GM12872 (cell line): Measurements from ENCODE around the gene CLSTN1.

ENCODE experiments used
- CTCF ChIP-seq: IDR thresholded peaks from 3 replicates; pipeline ENCODE4 v1.5.1; 2011; ENCODE audit warnings: low read depth, mild to moderate bottlenecking, low read length, moderate library complexity; ENCODE audit not compliant: insufficient read depth

Gene CLSTN1

DNA sequence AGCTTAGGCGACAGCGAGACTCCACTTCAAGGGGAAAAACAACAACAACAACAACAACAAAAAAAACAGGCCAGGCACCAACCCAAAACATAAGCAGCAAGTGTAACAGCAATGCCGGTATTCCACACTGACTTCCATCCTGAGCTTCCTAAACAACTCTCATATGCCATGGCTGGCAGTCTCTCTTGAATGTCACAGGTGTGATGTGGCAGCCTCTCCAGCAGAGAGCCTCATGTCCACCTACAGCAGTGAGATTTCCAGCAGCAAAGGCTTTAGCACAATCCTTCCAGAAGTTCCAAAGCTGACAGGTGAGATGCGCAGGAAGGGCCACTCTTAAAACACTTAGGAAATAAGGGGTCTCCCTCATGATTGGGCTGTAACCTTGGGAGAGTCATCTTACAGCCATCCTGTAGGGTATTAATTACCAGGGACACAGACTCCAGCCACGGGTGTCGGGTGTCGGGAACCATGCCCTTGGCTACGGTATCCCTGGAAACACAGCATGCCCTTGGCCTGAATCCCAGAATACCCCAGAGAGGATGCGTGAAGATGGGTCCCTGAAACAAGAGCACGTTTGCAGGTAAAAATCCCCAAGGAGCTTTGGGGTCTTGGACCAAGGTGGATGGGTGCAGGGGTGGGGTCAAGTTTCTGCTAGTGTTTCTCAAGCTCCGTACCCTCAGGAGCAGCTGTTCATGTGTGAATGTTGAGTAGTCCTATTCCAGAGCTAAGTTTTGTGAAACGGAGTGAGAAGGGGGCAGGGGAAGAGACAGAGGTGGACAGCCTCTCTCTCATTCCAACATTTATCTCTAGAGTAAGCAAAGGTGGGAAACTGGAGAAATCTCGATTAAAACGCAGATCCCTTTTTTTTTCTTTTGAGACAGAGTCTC lies 31.4 kb downstream of the CLSTN1 start:
- TF ChIP-seq CTCF, result 0 out of 3 replicates have a peak, but pooled peaks have one; percentile 3

DNA sequence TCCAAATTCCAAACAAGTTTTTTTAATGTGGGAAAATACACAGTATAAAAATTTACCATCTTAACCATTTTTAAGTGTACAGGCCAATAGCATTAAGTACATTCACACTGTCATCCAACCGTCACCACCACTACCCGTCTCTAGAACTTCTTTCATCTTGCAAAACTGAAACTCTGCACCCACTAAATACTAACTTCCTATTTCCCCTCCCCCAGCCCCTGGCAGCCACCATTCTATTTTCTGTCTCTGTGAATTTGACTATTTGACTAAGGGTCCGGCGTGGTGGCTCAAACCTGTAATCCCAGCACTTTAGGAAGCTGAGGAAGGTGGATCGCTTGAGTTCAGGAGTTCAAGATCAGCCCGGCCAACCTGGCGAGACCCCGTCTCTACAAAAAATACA lies 36.1 kb downstream of the CLSTN1 start:
- TF ChIP-seq CTCF, result no peak

DNA sequence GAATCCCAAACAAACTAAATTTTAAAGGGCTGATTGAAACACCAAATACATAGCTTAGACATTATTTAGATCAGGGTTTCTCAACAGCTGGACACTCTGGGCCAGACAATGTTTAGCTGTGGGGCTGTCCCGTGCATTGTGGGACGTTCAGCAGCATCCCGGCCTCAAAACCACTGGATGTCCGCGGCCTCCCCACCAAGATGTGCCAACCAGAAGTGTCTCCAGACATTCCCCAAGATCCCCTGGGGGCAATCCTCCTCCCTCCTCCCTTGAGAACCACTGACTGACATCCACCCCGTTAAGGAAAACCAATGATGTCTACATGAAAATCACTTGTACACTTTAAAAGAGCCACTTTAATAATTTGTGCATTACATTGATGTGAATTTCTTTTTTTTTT lies 38.4 kb downstream of the CLSTN1 start:
- TF ChIP-seq CTCF, result no peak

DNA sequence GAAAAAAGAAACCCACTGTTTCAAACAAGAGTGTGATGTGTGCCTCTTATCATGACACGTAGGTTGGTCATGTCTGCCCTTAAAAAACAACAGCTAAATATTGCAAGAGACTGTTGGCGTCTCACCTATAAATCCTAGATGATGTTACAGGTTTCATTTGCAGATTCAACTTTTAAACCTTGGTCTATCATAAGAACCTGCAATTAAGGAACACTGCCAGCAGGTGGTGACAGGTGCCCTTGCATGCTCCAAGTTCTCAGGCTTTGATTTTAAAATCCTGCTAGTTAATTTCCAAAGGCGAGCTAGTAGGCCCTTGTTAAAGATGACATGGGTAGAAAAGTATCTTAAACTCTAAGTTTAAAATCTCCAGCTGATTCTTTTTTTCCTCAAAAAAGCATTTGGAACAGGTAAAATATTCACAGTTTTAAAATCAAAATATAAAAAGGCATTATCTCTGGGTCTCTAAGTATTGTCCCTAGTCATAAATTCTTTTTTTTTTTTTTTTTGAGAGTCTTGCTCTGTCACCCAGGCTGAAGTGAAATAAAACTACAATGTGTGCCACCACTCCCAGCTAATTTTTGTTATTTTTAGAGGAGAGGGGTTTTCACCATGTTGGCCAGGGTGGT lies 39.1 kb downstream of the CLSTN1 start:
- peak; percentile 79 for TF ChIP-seq CTCF

- no peak for TF ChIP-seq CTCF
Measured at GRCh38 chr1:9782897-9783296, 40.9 kb downstream of the CLSTN1 start.

DNA sequence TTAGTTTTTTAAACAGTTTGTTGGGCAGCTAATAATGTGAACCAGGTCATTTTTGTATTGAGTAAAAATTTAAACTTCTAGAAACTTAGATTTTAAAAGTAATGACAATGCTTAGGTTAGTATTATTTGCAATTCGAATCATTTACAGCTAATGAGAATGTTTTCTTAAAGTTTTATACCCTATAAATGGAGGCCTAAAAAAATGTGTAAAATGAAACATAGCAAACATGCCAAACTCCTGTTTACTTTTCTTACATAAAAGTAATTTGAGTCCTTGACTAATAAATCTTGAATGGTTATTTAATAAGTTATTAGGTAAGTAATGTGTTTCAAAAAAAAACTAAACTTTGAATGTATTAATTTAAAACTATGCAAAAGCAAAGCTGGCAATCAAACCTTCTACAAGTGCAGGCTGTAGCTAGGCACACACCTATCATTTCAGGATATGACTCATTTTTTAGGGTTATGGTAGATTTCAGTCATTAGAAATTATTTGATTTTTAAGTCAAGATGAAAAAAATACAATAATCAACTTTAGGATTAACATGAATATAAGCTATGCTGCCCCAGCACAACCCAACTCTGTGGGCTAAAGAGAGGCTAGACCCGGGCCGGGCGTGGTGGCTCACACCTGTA lies 41.5 kb downstream of the CLSTN1 start:
- no peak for TF ChIP-seq CTCF

DNA sequence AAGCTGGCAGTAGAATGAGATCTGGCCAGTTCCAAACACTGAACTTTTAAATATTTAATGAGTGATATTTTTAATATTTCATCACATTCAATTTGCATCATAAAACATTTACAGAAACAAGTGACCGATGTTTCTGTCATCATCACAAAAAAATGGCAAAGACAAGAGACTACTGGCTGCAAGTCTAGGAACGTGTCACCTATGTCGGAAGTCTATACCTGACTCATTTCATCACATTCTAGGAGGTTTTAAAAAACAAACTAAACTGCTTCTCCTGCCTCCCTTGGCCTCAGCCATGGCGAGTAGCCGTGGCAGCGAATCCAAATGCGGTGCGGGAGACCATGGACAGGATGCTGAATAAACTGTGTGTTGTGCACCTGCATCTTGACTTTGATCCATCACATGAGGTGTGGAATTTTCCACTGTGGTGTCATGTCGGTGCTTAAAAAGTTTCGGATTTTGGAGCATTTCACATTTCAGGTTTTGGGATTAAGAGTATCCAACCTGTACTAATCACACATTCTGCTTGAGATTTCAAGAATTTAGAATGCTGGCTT lies 43.1 kb downstream of the CLSTN1 start:
- no peak for TF ChIP-seq CTCF
